OCI-LY7 (cell line): ENCODE results near the gene LANCL2. TPM values are rescaled to one million over a fixed set of nuclear protein-coding genes. Genes with fewer than 3 reads are reported as not detected.

Source experiments
- BruUV-seq: library from RNA; stranded (reverse); fragments of 400-500 nt; replicated peaks from 2 replicates; lab custom pipeline; 2021; lab: Mats Ljungman, UMichigan
- CTCF ChIA-PET: fragments of 300-600 bp; sonication (Branson Sonifier 250); formaldehyde crosslinking; loops from one replicate; lab custom pipeline; 2022; ENCODE audit warnings: antibody characterized with exemption; ENCODE audit not compliant: unreplicated experiment; lab: Charles Lee
- POLR2A ChIA-PET: fragments of 300-600 bp; sonication (Branson Sonifier 250); formaldehyde crosslinking; loops from one replicate; lab custom pipeline; 2022; ENCODE audit warnings: antibody characterized with exemption; lab: Charles Lee
- DNase-seq: peaks from one replicate; pipeline ENCODE4 v3.0.0-alpha.2; 2015; ENCODE audit warnings: low spot score
- H2AFZ ChIP-seq: fragments of 200-600 bp; sonication (generic), shearing (Covaris generic); 2 replicates; pipeline ENCODE4 v1.6.1; 2014; ENCODE audit warnings: mild to moderate bottlenecking, antibody characterized with exemption, low read length, moderate library complexity
- H3K27ac ChIP-seq: fragments of 200-600 bp; sonication (generic); 2 replicates; pipeline ENCODE4 v1.5.1; 2014; ENCODE audit warnings: mixed run types, low read depth, mild to moderate bottlenecking, moderate library complexity, low read length, inconsistent platforms; ENCODE audit not compliant: poor library complexity, severe bottlenecking
- H3K36me3 ChIP-seq: fragments of 200-600 bp; sonication (generic); 2 replicates; pipeline ENCODE4 v1.6.1; 2014; ENCODE audit warnings: mild to moderate bottlenecking, antibody characterized with exemption, low read length, moderate library complexity, mixed read lengths; ENCODE audit not compliant: insufficient read depth
- H3K4me1 ChIP-seq: fragments of 200-600 bp; sonication (generic); 2 replicates; pipeline ENCODE4 v1.5.1; 2014; ENCODE audit warnings: mild to moderate bottlenecking, low read length; ENCODE audit not compliant: insufficient read depth, poor library complexity, severe bottlenecking
- H3K4me2 ChIP-seq: fragments of 200-600 bp; sonication (generic); 2 replicates; pipeline ENCODE4 v1.6.1; 2014; ENCODE audit warnings: mild to moderate bottlenecking, low read length
- H3K4me3 ChIP-seq: fragments of 200-600 bp; sonication (generic); 2 replicates; pipeline ENCODE4 v1.5.1; 2014; ENCODE audit warnings: mild to moderate bottlenecking, low read depth, low read length; ENCODE audit not compliant: poor library complexity, severe bottlenecking
- H3K79me2 ChIP-seq: fragments of 200-600 bp; sonication (generic); 2 replicates; pipeline ENCODE4 v1.6.1; 2016; ENCODE audit warnings: low read depth, mild to moderate bottlenecking, low read length, moderate library complexity, mixed read lengths; ENCODE audit not compliant: insufficient read depth
- H3K9me2 ChIP-seq: fragments of 200-600 bp; sonication (generic); 2 replicates; pipeline ENCODE4 v1.6.1; 2016; ENCODE audit warnings: mild to moderate bottlenecking, low read length, mixed read lengths; ENCODE audit not compliant: insufficient read depth
- H3K9me3 ChIP-seq: fragments of 200-600 bp; sonication (generic); 2 replicates; pipeline ENCODE4 v1.6.1; 2014; ENCODE audit warnings: mild to moderate bottlenecking, mixed run types, low read length, mixed read lengths
- H4K20me1 ChIP-seq: fragments of 200-600 bp; sonication (generic); 2 replicates; pipeline ENCODE4 v1.6.1; 2014; ENCODE audit warnings: mild to moderate bottlenecking, antibody characterized with exemption, low read length, moderate library complexity, mixed read lengths; ENCODE audit not compliant: insufficient read depth
- EZH2phosphoT487 ChIP-seq: fragments of 200-600 bp; sonication (generic); IDR thresholded peaks from 2 replicates; pipeline ENCODE4 v1.6.1; 2018; ENCODE audit warnings: low read depth, borderline replicate concordance, mild to moderate bottlenecking, mixed run types, antibody characterized with exemption, low read length, moderate library complexity, mixed read lengths
- intact Hi-C: fragments of 100-400 bp; cut with micrococcal nuclease; formaldehyde crosslinking; loops from one replicate; pipeline ENCODE4 v1.10.0; 2022; ENCODE audit not compliant: unreplicated experiment
- total RNA-seq, 2 experiments: library from RNA; depleted of rRNA in 1 of 2; stranded (reverse); fragments of >200 nt in 1 of 2; shearing (Covaris generic) in 1 of 2; gene quantifications; 2 replicates each; pipeline ENCODE4 v1.2.3, GENCODE V29; 2014 to 2022
- TF ChIP-seq, protein P1 (sequence below): fragments of 200-600 bp; sonication (generic); conservative IDR thresholded peaks from 2 replicates; pipeline ENCODE4 v1.5.1; 2014; ENCODE audit warnings: mild to moderate bottlenecking, antibody characterized with exemption, low read length, moderate library complexity, mixed read lengths

LANCL2 gene
- total RNA-seq, 2 experiments from 2014 or later = 6.5 to 9.5 TPM

DNA sequence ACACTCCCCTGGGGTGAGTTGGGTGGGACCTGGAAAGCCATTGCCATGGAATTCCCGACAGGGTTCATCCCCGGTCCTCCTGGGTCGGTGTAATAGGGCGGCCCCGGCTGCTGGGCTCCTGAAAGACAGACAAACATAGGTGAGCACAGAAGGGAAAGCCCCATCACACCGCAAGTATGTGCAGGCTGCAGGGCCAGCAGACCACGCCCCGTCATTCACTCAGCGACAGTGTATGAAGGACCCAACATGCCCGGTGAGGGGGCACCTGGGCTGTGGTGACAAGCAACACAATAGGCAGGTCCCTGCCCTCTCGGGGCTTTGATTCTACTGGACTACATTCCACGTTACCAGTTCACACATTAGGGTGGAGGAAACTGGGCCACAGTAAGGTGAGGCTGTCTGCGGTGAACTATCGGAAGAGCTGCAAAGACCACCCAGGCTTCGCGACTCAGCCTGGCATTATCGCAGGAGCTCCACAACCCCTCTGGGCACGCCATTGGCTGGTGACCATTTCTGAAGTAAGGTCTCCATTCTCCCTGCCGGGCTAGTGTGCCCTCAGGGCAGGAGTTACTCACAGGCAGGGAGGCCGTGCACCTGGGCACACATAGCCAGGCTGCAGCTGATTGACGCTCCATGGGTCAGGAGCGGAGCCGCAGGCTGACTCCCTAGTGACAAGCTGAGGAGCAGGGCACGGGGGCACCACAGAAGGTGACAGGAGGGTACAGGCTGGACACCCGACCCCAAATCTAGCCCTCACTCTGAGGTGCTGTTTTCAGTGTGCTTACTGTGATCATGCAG is 108.0 kb downstream of the LANCL2 start:
- DNase-seq = no peak
- H4K20me1 ChIP-seq = no peaks in the 10 kb centered on the region
- ChIA-PET CTCF (no interaction called here), POLR2A (interaction anchor here (0.7 kb wide), 1 partner anchor 29 kb away, joined by 3 read pairs; no protein-coding TSS in a partner anchor)
- H3K4me1 ChIP-seq = peaks cover 26% of the 10 kb centered on the region
- H2AFZ ChIP-seq = no peak overlapping the region
- intact Hi-C loops = no loop called here
- TF ChIP-seq EZH2phosphoT487 = no peak
- TF ChIP-seq, protein P1, sequence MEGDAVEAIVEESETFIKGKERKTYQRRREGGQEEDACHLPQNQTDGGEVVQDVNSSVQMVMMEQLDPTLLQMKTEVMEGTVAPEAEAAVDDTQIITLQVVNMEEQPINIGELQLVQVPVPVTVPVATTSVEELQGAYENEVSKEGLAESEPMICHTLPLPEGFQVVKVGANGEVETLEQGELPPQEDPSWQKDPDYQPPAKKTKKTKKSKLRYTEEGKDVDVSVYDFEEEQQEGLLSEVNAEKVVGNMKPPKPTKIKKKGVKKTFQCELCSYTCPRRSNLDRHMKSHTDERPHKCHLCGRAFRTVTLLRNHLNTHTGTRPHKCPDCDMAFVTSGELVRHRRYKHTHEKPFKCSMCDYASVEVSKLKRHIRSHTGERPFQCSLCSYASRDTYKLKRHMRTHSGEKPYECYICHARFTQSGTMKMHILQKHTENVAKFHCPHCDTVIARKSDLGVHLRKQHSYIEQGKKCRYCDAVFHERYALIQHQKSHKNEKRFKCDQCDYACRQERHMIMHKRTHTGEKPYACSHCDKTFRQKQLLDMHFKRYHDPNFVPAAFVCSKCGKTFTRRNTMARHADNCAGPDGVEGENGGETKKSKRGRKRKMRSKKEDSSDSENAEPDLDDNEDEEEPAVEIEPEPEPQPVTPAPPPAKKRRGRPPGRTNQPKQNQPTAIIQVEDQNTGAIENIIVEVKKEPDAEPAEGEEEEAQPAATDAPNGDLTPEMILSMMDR = no peak
- no peak overlapping the region for H3K4me3 ChIP-seq
- H3K4me2 ChIP-seq = no peak overlapping the region
- BruUV-seq = no TSS peak
- no peak overlapping the region for H3K27ac ChIP-seq
- peaks cover 26% of the 10 kb centered on the region for H3K36me3 ChIP-seq
- no peaks in the 10 kb centered on the region for H3K9me2 ChIP-seq
- no peaks in the 10 kb centered on the region for H3K9me3 ChIP-seq
- no peaks in the 10 kb centered on the region for H3K79me2 ChIP-seq

DNA sequence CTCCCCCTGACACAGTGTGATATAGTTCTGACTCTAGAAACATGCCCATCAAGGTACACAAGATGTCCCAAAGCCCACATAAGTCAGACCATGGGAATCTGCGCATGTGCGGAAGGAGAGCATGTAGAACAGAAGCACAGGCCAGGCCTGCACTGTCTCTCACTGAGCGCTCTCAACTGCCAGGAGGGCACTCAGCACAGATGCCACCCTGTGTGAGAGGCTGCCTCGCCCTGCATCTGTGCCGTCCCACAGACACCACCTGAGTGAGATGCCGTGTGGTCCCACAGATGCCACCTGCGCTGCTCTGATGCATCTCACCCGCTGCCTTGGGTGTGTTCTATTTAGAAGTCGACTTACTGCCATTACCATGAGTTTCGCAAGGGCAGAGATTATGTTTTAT is 108.8 kb downstream of the LANCL2 start:
- H3K36me3 ChIP-seq = peaks cover 21% of the 10 kb centered on the region; the same call in 1 of the 2 replicates
- peaks cover 18% of the 10 kb centered on the region for H3K4me1 ChIP-seq
- no peak for DNase-seq
- H3K9me2 ChIP-seq = no peaks in the 10 kb centered on the region
- no peaks in the 10 kb centered on the region for H4K20me1 ChIP-seq
- no peak overlapping the region for H3K4me2 ChIP-seq
- no peaks in the 10 kb centered on the region for H3K79me2 ChIP-seq
- H3K27ac ChIP-seq = no peak overlapping the region
- TF ChIP-seq EZH2phosphoT487 = no peak
- TF ChIP-seq, protein P1 = no peak
- H3K9me3 ChIP-seq = no peaks in the 10 kb centered on the region
- intact Hi-C loops = no loop called here
- no peak overlapping the region for H3K4me3 ChIP-seq
- CTCF ChIA-PET = no interaction called here
- no TSS peak for BruUV-seq
- no peak overlapping the region for H2AFZ ChIP-seq
- POLR2A ChIA-PET = interaction anchor here (0.7 kb wide), 1 partner anchor 28 kb away, joined by 3 read pairs; no protein-coding TSS in a partner anchor
